HG03521 (cell line): ENCODE measurements around the gene OR11H12.
"Not testable (repeated sequence)": the region's sequence is repeated elsewhere in the genome, so short reads cannot be mapped to it uniquely, and the experiment has no call there.

Source experiments
- ATAC-seq: cut with Tn5 transposase; IDR thresholded peaks from one replicate; pipeline ENCODE4 v1.9.1; 2021; ENCODE audit warnings: mild to moderate bottlenecking, moderate library complexity; ENCODE audit not compliant: unreplicated experiment

OR11H12 gene, protein sequence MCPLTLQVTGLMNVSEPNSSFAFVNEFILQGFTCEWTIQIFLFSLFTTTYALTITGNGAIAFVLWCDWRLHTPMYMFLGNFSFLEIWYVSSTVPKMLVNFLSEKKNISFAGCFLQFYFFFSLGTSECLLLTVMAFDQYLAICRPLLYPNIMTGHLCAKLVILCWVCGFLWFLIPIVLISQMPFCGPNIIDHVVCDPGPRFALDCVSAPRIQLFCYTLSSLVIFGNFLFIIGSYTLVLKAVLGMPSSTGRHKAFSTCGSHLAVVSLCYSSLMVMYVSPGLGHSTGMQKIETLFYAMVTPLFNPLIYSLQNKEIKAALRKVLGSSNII

DNA sequence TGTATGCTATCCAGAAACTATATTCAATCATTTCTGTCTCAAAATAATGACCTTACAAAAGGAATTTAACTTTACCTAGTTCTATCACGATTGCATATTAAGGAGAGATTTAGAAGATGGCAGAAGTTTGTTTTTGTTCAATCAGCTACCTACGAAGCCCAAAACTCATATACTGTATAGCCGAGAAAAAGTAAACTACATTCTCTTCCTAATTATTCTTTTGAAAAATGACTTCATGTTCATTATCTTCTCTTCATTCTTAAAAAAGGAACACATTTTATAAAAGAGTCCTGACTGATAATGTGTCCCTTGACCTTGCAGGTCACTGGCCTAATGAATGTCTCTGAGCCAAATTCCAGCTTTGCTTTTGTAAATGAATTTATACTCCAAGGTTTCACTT lies at the start of gene OR11H12:
Gene OR11H12, plus strand, starts transcription at position 301 of the 400 bp plus-strand sequence. Its CDS starts 0 bp downstream, at position 301.
- ATAC-seq = not testable (repeated sequence)

DNA sequence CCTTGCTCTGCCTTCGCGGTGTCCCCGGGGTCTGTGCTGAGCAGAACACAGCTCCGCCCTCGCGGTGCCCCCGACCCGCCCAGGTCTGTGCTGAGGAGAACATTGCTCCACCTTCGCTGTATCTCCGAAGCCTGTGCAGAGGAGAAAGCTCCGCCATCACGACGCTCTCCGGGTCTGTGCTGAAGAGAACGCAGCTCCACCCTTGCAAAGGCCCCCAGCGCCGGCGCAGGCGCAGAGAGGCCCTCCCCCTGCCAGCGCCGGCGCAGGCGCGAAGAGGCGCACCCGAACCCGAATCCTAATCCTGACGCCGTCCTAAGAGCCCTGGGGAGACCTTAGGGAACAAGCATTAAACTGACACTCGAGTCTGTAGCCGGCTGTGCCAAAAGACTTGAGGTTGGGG lies 18.0 kb upstream of the OR11H12 start:
- not testable (repeated sequence) for ATAC-seq

DNA sequence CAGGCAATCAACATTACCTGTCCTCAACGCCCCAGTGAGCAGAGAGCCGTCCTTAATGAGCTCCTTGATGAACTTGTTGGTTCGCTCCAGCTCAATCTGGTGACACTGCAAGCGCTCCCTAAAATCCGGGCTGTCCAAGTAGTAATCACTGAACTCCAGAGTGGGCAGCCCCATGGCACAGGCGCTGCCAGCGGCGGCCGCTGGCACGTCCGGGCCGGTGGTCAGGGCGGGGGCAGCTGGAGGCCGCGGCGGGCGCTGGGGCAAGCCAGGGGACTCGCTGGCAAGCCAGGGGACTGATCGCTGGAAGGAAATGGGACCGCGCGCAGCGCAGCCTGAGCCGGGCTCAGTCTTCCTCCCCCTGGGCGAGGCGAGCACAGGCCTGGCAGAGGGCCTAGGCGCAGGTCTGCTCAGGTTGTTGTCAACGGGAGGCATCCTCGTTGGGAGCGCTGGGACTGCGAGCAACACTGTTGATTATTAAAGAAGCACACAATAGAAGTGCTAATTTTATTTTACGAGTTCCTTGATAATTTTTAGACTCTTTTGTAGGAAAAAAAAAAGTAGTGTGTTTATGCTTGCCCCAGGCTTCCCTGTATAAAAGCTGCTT lies 25.8 kb downstream of the OR11H12 start:
- not testable (repeated sequence) for ATAC-seq

DNA sequence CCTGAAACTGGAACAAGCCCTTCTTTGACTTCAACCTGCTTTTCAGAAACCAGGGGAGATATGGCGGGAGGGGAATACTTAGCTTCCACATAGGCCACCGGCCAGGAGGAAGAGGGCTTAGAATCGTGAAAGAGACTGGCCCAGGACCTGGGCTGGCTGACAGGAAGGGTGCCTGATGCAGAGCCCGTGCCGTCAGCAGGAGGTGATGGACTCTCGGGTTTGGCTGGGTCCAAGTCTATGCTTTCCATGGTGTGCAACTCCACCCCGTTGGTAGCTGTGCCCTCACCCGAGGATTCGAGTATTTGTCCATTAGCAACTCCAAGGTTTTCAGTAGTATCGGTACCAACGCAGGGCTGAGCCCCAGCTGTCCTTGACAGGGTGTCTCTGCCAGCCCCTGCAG lies 35.1 kb downstream of the OR11H12 start:
- ATAC-seq = not testable (repeated sequence)

DNA sequence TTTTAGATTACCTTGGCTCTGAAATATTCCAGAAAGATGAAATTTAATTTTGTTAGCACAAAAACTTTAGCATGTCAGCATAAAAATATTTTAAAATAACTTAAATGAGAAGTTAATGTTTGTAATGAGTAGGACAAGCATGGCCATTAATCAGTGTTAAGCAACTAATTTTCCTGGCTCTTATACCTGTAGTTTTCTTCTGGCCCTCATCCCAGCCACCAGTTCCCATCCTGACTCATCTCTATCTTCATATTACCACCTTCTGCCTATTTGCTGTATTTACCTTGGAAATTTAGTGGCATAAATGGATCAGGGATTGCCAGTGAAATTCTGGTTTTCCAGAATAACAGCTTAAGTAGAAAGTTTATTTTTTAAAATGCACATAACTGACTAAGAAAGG lies 37.1 kb downstream of the OR11H12 start:
- not testable (repeated sequence) for ATAC-seq

DNA sequence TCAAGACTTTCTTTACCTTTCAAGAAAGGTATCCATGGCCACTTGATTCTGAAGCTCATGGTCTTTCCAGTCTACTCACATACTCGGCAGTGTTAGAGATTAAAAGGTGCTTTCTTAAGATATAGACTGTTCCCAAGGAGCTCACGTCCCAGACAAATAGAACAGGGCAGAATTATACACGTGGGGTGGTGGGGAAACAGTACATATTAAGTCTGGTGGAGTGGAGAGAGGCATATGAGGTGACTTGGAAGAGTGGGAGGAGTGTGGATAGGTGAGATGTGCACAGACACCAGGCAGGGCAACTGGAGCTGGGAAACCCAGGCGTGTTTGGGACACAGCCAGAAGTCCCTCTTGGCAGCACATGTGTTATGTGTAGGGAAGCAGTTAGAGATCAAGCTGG lies 37.9 kb downstream of the OR11H12 start:
- not testable (repeated sequence) for ATAC-seq

DNA sequence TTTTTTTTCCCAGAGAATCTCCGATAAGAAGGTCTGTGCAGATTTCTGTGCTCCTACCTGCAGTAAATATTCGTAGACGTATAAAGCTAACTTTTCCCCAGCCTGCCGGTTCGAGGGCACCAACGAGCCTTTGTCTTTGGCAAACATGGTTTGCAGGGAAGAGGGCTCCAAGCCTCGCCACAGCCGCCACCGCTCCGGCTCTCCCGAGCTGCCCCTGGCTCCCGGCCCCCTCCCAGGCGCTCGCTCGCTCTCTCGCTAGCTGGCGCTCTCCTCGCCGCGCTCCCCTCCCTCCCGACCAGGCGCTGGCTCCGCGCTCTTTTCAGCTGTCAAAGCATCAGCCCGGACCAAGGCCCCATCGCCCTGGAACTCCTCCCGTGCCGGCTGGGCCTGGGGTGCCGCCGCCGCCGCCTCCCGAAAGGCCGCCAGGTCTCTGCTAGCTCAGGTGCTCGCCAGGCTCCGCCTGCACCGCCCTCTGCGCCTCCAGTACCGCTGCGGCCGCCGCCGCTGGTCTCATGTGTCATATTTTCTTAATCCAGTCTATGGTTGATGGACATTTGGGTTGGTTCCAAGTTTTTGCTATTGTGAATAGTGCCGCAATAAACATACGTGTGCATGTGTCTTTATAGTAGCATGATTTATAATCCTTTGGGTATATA lies 45.3 kb downstream of the OR11H12 start:
- ATAC-seq = not testable (repeated sequence)
